IMR-90 (cell line): ENCODE measurements around the gene CFAP299. TPM values are rescaled to one million over a fixed set of nuclear protein-coding genes. Genes with fewer than 3 reads are reported as not detected.

Source experiments
- ATAC-seq: fragments of 200-7000 bp; cut with Tn5 transposase; 2 replicates; pipeline ENCODE4 v1.9.1; 2020; ENCODE audit warnings: low read depth, mild to moderate bottlenecking, moderate library complexity
- BruUV-seq: library from RNA; stranded (reverse); fragments of 400-500 nt; replicated peaks from 2 replicates; lab custom pipeline; 2021; lab: Mats Ljungman, UMichigan
- CTCF ChIA-PET: fragments of 300-600 bp; formaldehyde crosslinking; extraction: SDS; loops from one replicate; lab custom pipeline; 2021; ENCODE audit warnings: antibody characterized with exemption; lab: Yijun Ruan, JAX
- POLR2A ChIA-PET: fragments of 300-600 bp; sonication (Branson Sonifier 250); formaldehyde crosslinking; loops from one replicate; lab custom pipeline; 2022; ENCODE audit warnings: antibody characterized with exemption; ENCODE audit not compliant: unreplicated experiment; lab: Charles Lee
- DNase-seq: peaks from one replicate; pipeline ENCODE4 v3.0.0; 2013
- H2AFZ ChIP-seq: replicated peaks from 2 replicates; pipeline ENCODE3; 2013; ENCODE audit warnings: low read length, mild to moderate bottlenecking; ENCODE audit not compliant: poor library complexity
- H2AK5ac ChIP-seq: 2 replicates; pipeline ENCODE4 v1.6.1; 2013; ENCODE audit warnings: low read depth, low read length, inconsistent platforms
- H2AK9ac ChIP-seq: replicated peaks from 2 replicates; pipeline ENCODE3; 2013; ENCODE audit warnings: mild to moderate bottlenecking, low read depth, low read length, moderate library complexity; ENCODE audit not compliant: poor library complexity
- H2BK120ac ChIP-seq: 2 replicates; pipeline ENCODE4 v1.6.1; 2013; ENCODE audit warnings: low read depth, low read length, inconsistent platforms
- H2BK15ac ChIP-seq: 3 replicates; pipeline ENCODE4 v1.6.1; 2013; ENCODE audit warnings: low read depth, low read length, inconsistent platforms
- H2BK20ac ChIP-seq: 2 replicates; pipeline ENCODE4 v1.6.1; 2013; ENCODE audit warnings: low read depth, mild to moderate bottlenecking, inconsistent platforms, low read length, moderate library complexity
- H2BK5ac ChIP-seq: 2 replicates; pipeline ENCODE4 v1.6.1; 2013; ENCODE audit warnings: mild to moderate bottlenecking, low read depth, low read length, inconsistent platforms; ENCODE audit not compliant: poor library complexity, severe bottlenecking
- H3K14ac ChIP-seq: replicated peaks from 2 replicates; pipeline ENCODE4 v1.6.1; 2013; ENCODE audit warnings: low read depth, low read length, inconsistent platforms
- H3K18ac ChIP-seq: 2 replicates; pipeline ENCODE4 v1.6.1; 2013; ENCODE audit warnings: low read depth, low read length, control low read depth
- H3K23ac ChIP-seq: 2 replicates; pipeline ENCODE4 v1.6.1; 2013; ENCODE audit warnings: low read depth, low read length, inconsistent platforms
- H3K27ac ChIP-seq: 2 replicates; pipeline ENCODE4 v1.5.1; 2013; ENCODE audit warnings: mild to moderate bottlenecking, control low read depth, low read length; ENCODE audit not compliant: insufficient read depth
- H3K27me3 ChIP-seq: 2 replicates; pipeline ENCODE4 v1.6.1; 2013; ENCODE audit warnings: low read length; ENCODE audit not compliant: control insufficient read depth, insufficient read depth
- H3K36me3 ChIP-seq: 2 replicates; pipeline ENCODE4 v1.6.1; 2013; ENCODE audit warnings: low read length, mixed read lengths; ENCODE audit not compliant: control insufficient read depth, insufficient read depth
- H3K4ac ChIP-seq: 2 replicates; pipeline ENCODE4 v1.6.1; 2013; ENCODE audit warnings: low read depth, low read length, inconsistent platforms
- H3K4me1 ChIP-seq: 2 replicates; pipeline ENCODE4 v1.6.1; 2013; ENCODE audit warnings: low read length, mixed read lengths; ENCODE audit not compliant: control insufficient read depth, insufficient read depth
- H3K4me2 ChIP-seq: 2 replicates; pipeline ENCODE4 v1.6.1; 2013; ENCODE audit warnings: low read depth, mild to moderate bottlenecking, control low read depth, low read length, moderate library complexity
- H3K4me3 ChIP-seq: 2 replicates; pipeline ENCODE4 v1.5.1; 2013; ENCODE audit warnings: low read depth, mild to moderate bottlenecking, control low read depth, low read length, moderate library complexity; ENCODE audit not compliant: insufficient read depth
- H3K56ac ChIP-seq: 2 replicates; pipeline ENCODE4 v1.6.1; 2013; ENCODE audit warnings: low read length, inconsistent platforms; ENCODE audit not compliant: insufficient read depth; ENCODE audit errors: extremely low read depth
- H3K79me1 ChIP-seq, 2 experiments: 2 replicates each; pipeline ENCODE4 v1.6.1; 2013; ENCODE audit warnings: low read length in 2 of 2, inconsistent platforms in 1 of 2, low read depth in 1 of 2
- H3K9ac ChIP-seq: 2 replicates; pipeline ENCODE4 v1.6.1; 2013; ENCODE audit warnings: low read depth, low read length, control low read depth
- H3K9me1 ChIP-seq: 2 replicates; pipeline ENCODE4 v1.6.1; 2013; ENCODE audit warnings: low read length, inconsistent platforms; ENCODE audit not compliant: insufficient read depth
- H3K9me3 ChIP-seq: 2 replicates; pipeline ENCODE4 v1.6.1; 2013; ENCODE audit warnings: low read length; ENCODE audit not compliant: control insufficient read depth, insufficient read depth
- H4K20me1 ChIP-seq: 2 replicates; pipeline ENCODE4 v1.6.1; 2013; ENCODE audit warnings: low read length, inconsistent platforms; ENCODE audit not compliant: insufficient read depth
- H4K5ac ChIP-seq: 2 replicates; pipeline ENCODE4 v1.6.1; 2013; ENCODE audit warnings: mild to moderate bottlenecking, low read depth, low read length, control low read depth
- H4K8ac ChIP-seq, 2 experiments: 2 replicates each; pipeline ENCODE4 v1.6.1; 2013; ENCODE audit warnings: low read depth in 2 of 2, low read length in 2 of 2, control low read depth in 1 of 2, inconsistent platforms in 1 of 2
- H4K91ac ChIP-seq: 2 replicates; pipeline ENCODE4 v1.6.1; 2013; ENCODE audit warnings: low read depth, low read length, inconsistent platforms; ENCODE audit not compliant: insufficient read depth
- BHLHE40 ChIP-seq: fragments of 150-350 bp; IDR thresholded peaks from 2 replicates; pipeline ENCODE4 v1.6.1; 2016; ENCODE audit warnings: mild to moderate bottlenecking, low read depth, low read length
- CHD1 ChIP-seq: IDR thresholded peaks from 2 replicates; pipeline ENCODE4 v1.6.1; 2012; ENCODE audit warnings: low read depth, low read length, improper control_type of control experiment
- CTCF ChIP-seq: conservative IDR thresholded peaks from 2 replicates; pipeline ENCODE4 v1.5.1; 2012; ENCODE audit warnings: mild to moderate bottlenecking, low read depth, low read length, improper control_type of control experiment
- FOS ChIP-seq: fragments of 150-350 bp; IDR thresholded peaks from 2 replicates; pipeline ENCODE4 v1.6.1; 2016; ENCODE audit warnings: low read depth, low read length
- MAFK ChIP-seq: IDR thresholded peaks from 2 replicates; pipeline ENCODE4 v1.6.1; 2012; ENCODE audit warnings: low read depth, low read length, improper control_type of control experiment
- MAZ ChIP-seq: IDR thresholded peaks from 2 replicates; pipeline ENCODE4 v1.6.1; 2012; ENCODE audit warnings: low read depth, mild to moderate bottlenecking, low read length, improper control_type of control experiment, moderate library complexity, borderline replicate concordance
- MXI1 ChIP-seq: IDR thresholded peaks from 2 replicates; pipeline ENCODE4 v1.6.1; 2012; ENCODE audit warnings: low read depth, mild to moderate bottlenecking, low read length, moderate library complexity, borderline replicate concordance
- NFE2L2 ChIP-seq: fragments of 150-350 bp; IDR thresholded peaks from 2 replicates; pipeline ENCODE4 v1.6.1; 2016; ENCODE audit warnings: low read depth, mild to moderate bottlenecking, low read length
- POLR2A ChIP-seq: IDR thresholded peaks from 2 replicates; pipeline ENCODE4 v1.6.1; 2012; ENCODE audit warnings: mild to moderate bottlenecking, low read depth, low read length
- RAD21 ChIP-seq: IDR thresholded peaks from 2 replicates; pipeline ENCODE4 v1.6.1; 2012; ENCODE audit warnings: low read length, improper control_type of control experiment
- RCOR1 ChIP-seq: IDR thresholded peaks from 2 replicates; pipeline ENCODE4 v1.6.1; 2012; ENCODE audit warnings: mild to moderate bottlenecking, low read length, improper control_type of control experiment; ENCODE audit not compliant: insufficient replicate concordance
- RFX5 ChIP-seq: IDR thresholded peaks from 2 replicates; pipeline ENCODE4 v1.8.0; 2012; ENCODE audit warnings: low read depth, mild to moderate bottlenecking, low read length, moderate library complexity
- SMC3 ChIP-seq: fragments of 150-350 bp; IDR thresholded peaks from 2 replicates; pipeline ENCODE4 v1.6.1; 2016; ENCODE audit warnings: low read depth, mild to moderate bottlenecking, antibody characterized with exemption, low read length, moderate library complexity
- WGBS, 2 experiments: methylation state at CpG; one replicate each; pipeline versions ENCODE4 v1.1.5 to v1.1.7; 2013; ENCODE audit warnings: missing lambda C conversion rate in 2 of 2; ENCODE audit not compliant: insufficient read length in 1 of 2; ENCODE audit errors: extremely low coverage in 2 of 2; 5-methylcytosine and 5-hydroxymethylcytosine counted together
- dilution Hi-C: fragments of 300-500 bp; cut with HindIII; formaldehyde crosslinking; loops from one replicate; pipeline ENCODE4 v1.14.3; 2018; ENCODE audit warnings: low sequenced_read_pairs; ENCODE audit not compliant: unreplicated experiment
- in situ Hi-C: fragments of 300-500 bp; cut with MboI; formaldehyde crosslinking; loops from 3 replicates; pipeline ENCODE4 v1.14.3; 2019; ENCODE audit warnings: low sequenced_read_pairs, inconsistent platforms, mixed read lengths
- intact Hi-C: fragments of 100-400 bp; cut with micrococcal nuclease; formaldehyde crosslinking; loops from 2 replicates; pipeline ENCODE4 v1.10.0; 2022
- polyA plus RNA-seq, 3 experiments: library from polyadenylated mRNA; depleted of rRNA; stranded (reverse); fragments of >200 nt; gene quantifications; 2 replicates each; pipeline ENCODE4 v1.2.3, GENCODE V29; 2012; ENCODE audit warnings: low replicate concordance in 1 of 3
- total RNA-seq: library from RNA; depleted of rRNA; stranded (reverse); fragments of >200 nt; gene quantifications from 2 replicates; pipeline ENCODE4 v1.2.3, GENCODE V29; 2012
- TF ChIP-seq, protein P1 (sequence below): fragments of 150-350 bp; IDR thresholded peaks from 2 replicates; pipeline ENCODE4 v1.6.1; 2017; ENCODE audit warnings: mild to moderate bottlenecking, antibody characterized with exemption, low read length, low read depth
- TF ChIP-seq, protein P2 (sequence below): fragments of 150-350 bp; IDR thresholded peaks from 2 replicates; pipeline ENCODE4 v1.6.1; 2016; ENCODE audit warnings: low read depth, mild to moderate bottlenecking, low read length, moderate library complexity, borderline replicate concordance

CFAP299 gene
- total and polyA plus RNA-seq, 2 of the 4 experiments (the other 2 are of a cell fraction), result 1.0 to 1.1 TPM

DNA sequence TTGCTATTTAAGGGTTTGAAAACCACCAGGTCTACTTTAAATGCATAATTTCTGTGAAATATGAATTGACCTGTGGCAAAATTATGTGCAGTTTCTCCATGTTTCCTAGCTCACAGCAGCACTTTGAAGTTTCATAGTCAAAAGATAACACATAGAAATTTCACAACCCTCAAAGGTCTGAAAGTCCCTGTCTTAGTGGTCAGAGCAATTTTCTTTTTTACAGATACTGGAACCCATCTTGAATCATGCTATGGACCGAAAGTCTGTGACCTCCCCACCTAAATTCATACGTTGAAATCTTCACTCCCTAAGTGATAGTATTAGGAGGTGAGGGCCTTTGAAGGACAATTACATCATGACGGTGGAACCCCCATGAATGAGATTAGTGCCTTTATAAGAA is 454.6 kb downstream of the CFAP299 start:
- H3K9me1 ChIP-seq, result no peaks in the 10 kb centered on the region
- H2BK120ac ChIP-seq, result no peak overlapping the region
- no peaks in the 10 kb centered on the region for H3K4me1 ChIP-seq
- H4K20me1 ChIP-seq, result no peaks in the 10 kb centered on the region
- POLR2A ChIA-PET, result no interaction called here
- H3K23ac ChIP-seq, result no peak overlapping the region
- no peak for DNase-seq
- H2BK5ac ChIP-seq, result no peak overlapping the region
- in situ Hi-C loops, result no loop called here
- no peak overlapping the region for H4K91ac ChIP-seq
- no peak overlapping the region for H2AK5ac ChIP-seq
- H3K14ac ChIP-seq, result no peak overlapping the region
- H3K36me3 ChIP-seq, result no peaks in the 10 kb centered on the region
- H2BK20ac ChIP-seq, result no peak overlapping the region
- H2AK9ac ChIP-seq, result no peak overlapping the region
- no peaks in the 10 kb centered on the region for H3K79me1 ChIP-seq
- no peak overlapping the region for H3K27ac ChIP-seq
- no peak overlapping the region for H4K8ac ChIP-seq
- no peak overlapping the region for H2BK15ac ChIP-seq
- no peaks in the 10 kb centered on the region for H3K9me3 ChIP-seq
- no peak overlapping the region for H3K9ac ChIP-seq
- no peak overlapping the region for H3K4ac ChIP-seq
- WGBS, 2 experiments, result no CpG with 5 or more reads among the region's 3 CpGs
- TF ChIP-seq MAZ (no peak), MAFK (no peak), SMC3 (no peak), NFE2L2 (no peak), CHD1 (no peak), MXI1 (no peak), CTCF (no peak), FOS (no peak), RFX5 (no peak), RAD21 (no peak), POLR2A (no peak), RCOR1 (no peak), BHLHE40 (no peak)
- TF ChIP-seq, protein P1, sequence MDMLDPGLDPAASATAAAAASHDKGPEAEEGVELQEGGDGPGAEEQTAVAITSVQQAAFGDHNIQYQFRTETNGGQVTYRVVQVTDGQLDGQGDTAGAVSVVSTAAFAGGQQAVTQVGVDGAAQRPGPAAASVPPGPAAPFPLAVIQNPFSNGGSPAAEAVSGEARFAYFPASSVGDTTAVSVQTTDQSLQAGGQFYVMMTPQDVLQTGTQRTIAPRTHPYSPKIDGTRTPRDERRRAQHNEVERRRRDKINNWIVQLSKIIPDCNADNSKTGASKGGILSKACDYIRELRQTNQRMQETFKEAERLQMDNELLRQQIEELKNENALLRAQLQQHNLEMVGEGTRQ, result no peak
- TF ChIP-seq, protein P2, sequence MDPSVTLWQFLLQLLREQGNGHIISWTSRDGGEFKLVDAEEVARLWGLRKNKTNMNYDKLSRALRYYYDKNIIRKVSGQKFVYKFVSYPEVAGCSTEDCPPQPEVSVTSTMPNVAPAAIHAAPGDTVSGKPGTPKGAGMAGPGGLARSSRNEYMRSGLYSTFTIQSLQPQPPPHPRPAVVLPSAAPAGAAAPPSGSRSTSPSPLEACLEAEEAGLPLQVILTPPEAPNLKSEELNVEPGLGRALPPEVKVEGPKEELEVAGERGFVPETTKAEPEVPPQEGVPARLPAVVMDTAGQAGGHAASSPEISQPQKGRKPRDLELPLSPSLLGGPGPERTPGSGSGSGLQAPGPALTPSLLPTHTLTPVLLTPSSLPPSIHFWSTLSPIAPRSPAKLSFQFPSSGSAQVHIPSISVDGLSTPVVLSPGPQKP, result no peak
- no peak overlapping the region for H2AFZ ChIP-seq
- intact Hi-C loops, result no loop called here
- no peaks in the 10 kb centered on the region for H3K27me3 ChIP-seq
- CTCF ChIA-PET, result no interaction called here
- no peak overlapping the region for H3K4me3 ChIP-seq
- no TSS peak for BruUV-seq
- no peak overlapping the region for H3K4me2 ChIP-seq
- H4K5ac ChIP-seq, result no peak overlapping the region
- H3K18ac ChIP-seq, result no peak overlapping the region
- no peak overlapping the region for H3K56ac ChIP-seq
- no peak for ATAC-seq
- dilution Hi-C loops, result no loop called here
